Measurements from ENCODE around the gene GCSAM. TPM values are rescaled to one million over a fixed set of nuclear protein-coding genes. Genes with fewer than 3 reads are reported as not detected.
"Not testable (repeated sequence)": the region's sequence is repeated elsewhere in the genome, so short reads cannot be mapped to it uniquely, and the experiment has no call there.

The GCSAM gene
- total RNA-seq, 1 donor from 2014 or later = not detected

- no peak overlapping the region for H3K4me3 ChIP-seq (ENCODE audit: low read depth, low read length)
- DNase-seq (ENCODE audit: low read depth) = no peak
- TF ChIP-seq, protein P1, sequence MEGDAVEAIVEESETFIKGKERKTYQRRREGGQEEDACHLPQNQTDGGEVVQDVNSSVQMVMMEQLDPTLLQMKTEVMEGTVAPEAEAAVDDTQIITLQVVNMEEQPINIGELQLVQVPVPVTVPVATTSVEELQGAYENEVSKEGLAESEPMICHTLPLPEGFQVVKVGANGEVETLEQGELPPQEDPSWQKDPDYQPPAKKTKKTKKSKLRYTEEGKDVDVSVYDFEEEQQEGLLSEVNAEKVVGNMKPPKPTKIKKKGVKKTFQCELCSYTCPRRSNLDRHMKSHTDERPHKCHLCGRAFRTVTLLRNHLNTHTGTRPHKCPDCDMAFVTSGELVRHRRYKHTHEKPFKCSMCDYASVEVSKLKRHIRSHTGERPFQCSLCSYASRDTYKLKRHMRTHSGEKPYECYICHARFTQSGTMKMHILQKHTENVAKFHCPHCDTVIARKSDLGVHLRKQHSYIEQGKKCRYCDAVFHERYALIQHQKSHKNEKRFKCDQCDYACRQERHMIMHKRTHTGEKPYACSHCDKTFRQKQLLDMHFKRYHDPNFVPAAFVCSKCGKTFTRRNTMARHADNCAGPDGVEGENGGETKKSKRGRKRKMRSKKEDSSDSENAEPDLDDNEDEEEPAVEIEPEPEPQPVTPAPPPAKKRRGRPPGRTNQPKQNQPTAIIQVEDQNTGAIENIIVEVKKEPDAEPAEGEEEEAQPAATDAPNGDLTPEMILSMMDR (conservative IDR thresholded peaks at IDR 0.05; ENCODE audit: low read depth, low read length) = no peak
Measured at GRCh38 chr3:112074006-112074405, 59.0 kb downstream of the GCSAM start.

DNA sequence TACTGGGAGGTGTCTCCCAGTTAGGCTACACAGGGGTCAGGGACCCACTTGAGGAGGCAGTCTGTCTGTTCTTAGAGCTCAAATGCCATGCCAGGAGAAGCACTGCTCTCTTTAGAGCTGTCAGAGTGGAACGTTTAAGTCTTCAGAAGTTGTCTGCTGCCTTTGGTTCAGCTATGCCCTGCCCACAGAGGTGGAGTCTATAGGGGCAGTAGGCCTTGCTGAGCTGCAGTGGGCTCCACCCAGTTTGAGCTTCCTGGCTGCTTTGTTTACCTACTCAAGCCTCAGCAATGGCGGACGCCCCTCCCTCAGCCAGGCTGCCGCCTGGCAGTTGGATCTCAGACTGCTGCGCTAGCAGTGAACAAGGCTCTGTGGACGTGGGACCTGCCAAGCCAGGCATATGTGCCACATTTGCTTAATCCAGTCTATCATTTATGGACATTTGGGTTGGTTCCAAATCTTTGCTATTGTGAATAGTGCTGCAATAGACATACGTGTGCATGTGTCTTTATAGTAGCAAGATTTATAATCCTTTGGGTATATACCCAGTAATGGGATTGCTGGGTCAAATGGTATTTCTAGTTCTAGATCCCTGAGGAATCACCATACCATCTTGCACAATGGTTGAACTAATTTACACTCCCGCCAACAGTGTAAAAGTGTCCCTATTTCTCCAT, 60.5 kb downstream of the GCSAM start:
- not testable (repeated sequence) for DNase-seq (ENCODE audit: low read depth); H3K4me3 ChIP-seq (ENCODE audit: low read depth, low read length)

Other genes with a start within 250 kb of the GCSAM start
- 18.2 and 27.7 TPM in 2 replicates for gene ABHD10, start 154.2 kb downstream of the GCSAM start, total RNA-seq
- gene TAGLN3, start 134.3 kb downstream of the GCSAM start, total RNA-seq = 5.7 and 10.0 TPM in 2 replicates
- not detected in 2 replicates for gene TMPRSS7, start 98.5 kb downstream of the GCSAM start, total RNA-seq
- gene C3orf52, start 46.9 kb downstream of the GCSAM start, total RNA-seq = 33.6 and 55.1 TPM in 2 replicates
- not detected in 2 replicates for gene SLC9C1, start 161.0 kb upstream of the GCSAM start, total RNA-seq
- 3.8 and 3.9 TPM in 2 replicates for gene CD200, start 199.9 kb upstream of the GCSAM start, total RNA-seq